Right atrium auricular region (tissue), 2 donors: ENCODE measurements around the gene GOT1. TPM values are rescaled to one million over a fixed set of nuclear protein-coding genes. Genes with fewer than 3 reads are reported as not detected.

Experiments used
- DNase-seq: peaks from one replicate; pipeline ENCODE4 v3.0.0-alpha.2; 2019; ENCODE audit warnings: low spot score
- H3K27ac ChIP-seq, 2 donors: fragments of 200-600 bp; sonication (generic); 1 replicate in 1 of 2; 2 replicates in 1 of 2; pipeline ENCODE4 v1.5.1; 2016 to 2019
- H3K27me3 ChIP-seq, 2 donors: fragments of 200-600 bp; sonication (generic); one replicate each; pipeline versions ENCODE4 v1.5.1 to v1.6.0; 2017 to 2019
- H3K36me3 ChIP-seq: fragments of 200-600 bp; sonication (generic); one replicate; pipeline ENCODE4 v1.5.1; 2016
- H3K4me1 ChIP-seq, 2 donors: fragments of 200-600 bp; sonication (generic); one replicate each; pipeline versions ENCODE4 v1.5.1 to v1.6.0; 2017 to 2019
- H3K4me3 ChIP-seq, 2 donors: fragments of 200-600 bp; sonication (generic); 1 replicate in 1 of 2; 2 replicates in 1 of 2; pipeline ENCODE4 v1.5.1; 2017 to 2019; ENCODE audit warnings: mild to moderate bottlenecking in 1 of 2, moderate library complexity in 1 of 2
- H3K9me3 ChIP-seq, 2 donors: fragments of 200-600 bp; sonication (generic); one replicate each; pipeline ENCODE4 v1.5.1; 2019
- total RNA-seq, 2 donors: library from RNA; depleted of rRNA; stranded (reverse); fragments of >200 nt; gene quantifications; one replicate each; pipeline ENCODE4 v1.1.0, GENCODE V29; 2016
- TF ChIP-seq, protein P1 (sequence below), 2 donors: fragments of 200-600 bp; sonication (generic); IDR thresholded peaks; one replicate each; pipeline ENCODE4 v1.5.1; 2019; ENCODE audit warnings: antibody characterized with exemption in 2 of 2

GOT1 gene
- total RNA-seq, 2 donors from 2014 or later: 289 to 443 TPM

DNA sequence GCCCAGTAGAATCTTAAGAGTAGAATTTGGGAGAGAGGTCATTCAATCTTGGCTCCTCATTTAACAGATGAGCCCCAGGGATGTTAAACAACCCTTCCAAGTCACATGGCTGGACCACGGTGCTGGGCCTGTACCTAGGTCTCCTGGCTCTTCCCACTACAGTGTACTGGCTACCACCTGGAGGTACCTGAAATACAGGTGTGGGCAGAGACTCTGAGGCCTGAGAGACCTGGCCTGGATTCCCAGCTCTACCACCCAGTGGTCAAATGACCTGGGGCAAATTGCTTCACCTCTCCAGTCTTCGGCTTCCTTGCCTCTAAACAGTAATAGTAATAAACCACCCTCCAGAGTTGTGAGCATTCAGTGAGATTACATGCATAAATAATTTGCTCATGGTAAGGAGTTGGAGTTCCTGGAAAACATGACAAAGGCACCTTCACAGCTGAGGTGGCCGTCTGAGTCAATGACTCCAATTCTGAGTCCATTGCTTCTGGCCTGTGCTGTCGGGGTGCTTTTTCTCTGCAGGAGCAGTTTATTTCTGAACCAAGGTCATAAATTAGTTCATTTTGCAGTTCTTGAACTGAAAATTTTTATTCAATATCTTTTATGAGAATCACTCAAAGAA is 2.7 kb downstream of the GOT1 start:
- peak overlapping the region in 1 of 2 donors; percentile 18 for H3K27ac ChIP-seq
- peaks cover 33% of the 10 kb centered on the region for H3K36me3 ChIP-seq
- peaks cover 0 to 39% of the 10 kb centered on the region in 2 donors for H3K4me1 ChIP-seq
- no peaks in the 10 kb centered on the region for H3K9me3 ChIP-seq
- no peak for DNase-seq
- H3K27me3 ChIP-seq: no peaks in the 10 kb centered on the region
- TF ChIP-seq, protein P1, sequence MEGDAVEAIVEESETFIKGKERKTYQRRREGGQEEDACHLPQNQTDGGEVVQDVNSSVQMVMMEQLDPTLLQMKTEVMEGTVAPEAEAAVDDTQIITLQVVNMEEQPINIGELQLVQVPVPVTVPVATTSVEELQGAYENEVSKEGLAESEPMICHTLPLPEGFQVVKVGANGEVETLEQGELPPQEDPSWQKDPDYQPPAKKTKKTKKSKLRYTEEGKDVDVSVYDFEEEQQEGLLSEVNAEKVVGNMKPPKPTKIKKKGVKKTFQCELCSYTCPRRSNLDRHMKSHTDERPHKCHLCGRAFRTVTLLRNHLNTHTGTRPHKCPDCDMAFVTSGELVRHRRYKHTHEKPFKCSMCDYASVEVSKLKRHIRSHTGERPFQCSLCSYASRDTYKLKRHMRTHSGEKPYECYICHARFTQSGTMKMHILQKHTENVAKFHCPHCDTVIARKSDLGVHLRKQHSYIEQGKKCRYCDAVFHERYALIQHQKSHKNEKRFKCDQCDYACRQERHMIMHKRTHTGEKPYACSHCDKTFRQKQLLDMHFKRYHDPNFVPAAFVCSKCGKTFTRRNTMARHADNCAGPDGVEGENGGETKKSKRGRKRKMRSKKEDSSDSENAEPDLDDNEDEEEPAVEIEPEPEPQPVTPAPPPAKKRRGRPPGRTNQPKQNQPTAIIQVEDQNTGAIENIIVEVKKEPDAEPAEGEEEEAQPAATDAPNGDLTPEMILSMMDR (IDR thresholded peaks at IDR 0.05): no peak
- H3K4me3 ChIP-seq: peak overlapping the region in 1 of 2 donors; percentile 89

DNA sequence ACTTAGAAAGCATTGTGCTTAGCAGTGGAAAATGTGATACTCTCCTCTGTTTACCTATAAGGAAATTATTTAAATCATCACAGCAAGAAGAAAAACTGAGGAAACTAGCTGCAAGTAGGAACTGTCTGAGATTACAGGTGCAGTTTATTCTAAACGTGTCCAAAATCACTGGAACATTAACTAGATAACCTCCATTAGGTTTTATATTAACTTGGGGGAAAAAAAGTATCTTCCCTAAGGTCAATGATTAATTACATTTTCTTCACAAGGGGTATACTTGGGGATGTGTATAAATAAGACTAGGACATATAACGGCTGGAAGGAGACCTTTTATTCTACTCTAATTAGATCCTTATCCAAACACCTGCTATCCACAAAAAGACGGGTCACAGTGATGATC is 3.7 kb downstream of the GOT1 start:
- no peak for DNase-seq
- Histone ChIP-seq H3K4me1 (peaks cover 0 to 31% of the 10 kb centered on the region in 2 donors), H3K4me3 (no peak overlapping the region), H3K27ac (no peak overlapping the region), H3K27me3 (no peaks in the 10 kb centered on the region), H3K9me3 (no peaks in the 10 kb centered on the region), H3K36me3 (peaks cover 33% of the 10 kb centered on the region)
- TF ChIP-seq, protein P1 (IDR thresholded peaks at IDR 0.05): no peak

DNA sequence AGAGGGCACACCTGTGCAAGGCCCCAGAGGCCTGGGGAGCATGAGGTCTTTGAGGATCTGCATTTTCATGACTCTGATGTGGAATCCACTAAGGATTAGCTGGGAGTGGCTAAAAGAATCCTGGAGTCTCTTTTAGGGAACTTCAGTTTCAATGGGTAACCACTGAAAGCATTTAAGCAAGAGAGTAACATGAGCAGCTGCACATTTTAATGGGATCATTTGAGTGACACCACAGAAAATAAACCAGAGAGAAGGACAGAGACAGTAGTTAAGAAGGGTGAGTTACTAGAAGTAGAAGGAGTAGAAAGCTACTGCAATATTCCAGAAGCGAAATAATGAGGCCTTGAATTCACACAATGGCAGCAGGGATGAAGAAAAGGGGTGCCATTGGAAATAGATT is 5.2 kb downstream of the GOT1 start:
- Histone ChIP-seq H3K27me3 (no peaks in the 10 kb centered on the region), H3K27ac (no peak overlapping the region), H3K4me3 (no peak overlapping the region), H3K4me1 (peaks cover 0 to 26% of the 10 kb centered on the region in 2 donors), H3K9me3 (no peaks in the 10 kb centered on the region), H3K36me3 (peaks cover 39% of the 10 kb centered on the region)
- TF ChIP-seq, protein P1 (IDR thresholded peaks at IDR 0.05): no peak
- no peak for DNase-seq

DNA sequence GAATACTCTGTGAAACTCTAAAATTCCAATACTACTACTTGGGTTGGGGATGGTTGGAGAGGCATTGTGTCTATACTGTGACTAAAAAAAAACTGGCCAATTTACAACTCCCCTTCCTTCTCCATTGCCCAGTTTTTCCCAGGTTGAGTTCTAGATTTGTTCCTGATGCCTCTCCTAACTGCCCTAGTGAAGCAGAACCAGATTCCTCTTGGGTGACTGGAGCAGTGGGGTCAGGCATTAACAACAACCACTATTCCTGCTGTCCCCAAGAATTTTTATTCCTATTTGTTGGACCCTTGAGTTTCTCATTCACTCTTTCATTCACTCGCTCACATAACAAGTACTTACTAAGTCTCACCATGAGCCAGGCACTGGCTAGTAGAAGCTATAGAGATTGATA is 5.8 kb downstream of the GOT1 start:
- TF ChIP-seq, protein P1 (IDR thresholded peaks at IDR 0.05): no peak
- peaks cover 0 to 22% of the 10 kb centered on the region in 2 donors for H3K4me1 ChIP-seq
- no peaks in the 10 kb centered on the region for H3K27me3 ChIP-seq
- H3K36me3 ChIP-seq: peaks cover 45% of the 10 kb centered on the region
- no peak for DNase-seq
- H3K4me3 ChIP-seq: no peak overlapping the region
- no peak overlapping the region for H3K27ac ChIP-seq
- no peaks in the 10 kb centered on the region for H3K9me3 ChIP-seq

DNA sequence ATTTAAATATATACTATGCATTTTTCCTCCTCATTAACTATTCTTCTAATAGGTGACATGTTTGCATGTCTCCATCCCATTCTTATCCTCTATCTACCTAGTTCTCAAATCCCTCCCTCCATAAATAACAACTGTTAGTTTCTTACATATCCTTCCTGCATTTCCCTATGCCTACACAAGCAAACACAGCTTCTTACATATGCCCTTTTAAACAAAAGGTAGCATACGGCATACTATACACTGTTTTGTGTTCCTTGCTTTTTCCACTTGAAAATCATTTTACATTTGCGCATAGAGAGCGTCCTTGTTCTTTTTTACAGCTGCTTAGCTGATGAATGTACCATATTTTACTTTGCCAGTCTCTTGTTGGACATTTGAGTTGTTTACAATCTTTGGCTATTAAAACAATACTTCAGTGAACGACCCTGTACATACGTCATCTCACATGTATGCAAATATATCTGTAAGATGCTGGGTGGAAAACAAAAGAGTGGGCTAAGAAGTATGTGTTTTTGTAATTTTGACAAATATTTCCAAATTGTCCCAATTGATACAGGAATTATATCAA is 7.8 kb downstream of the GOT1 start:
- DNase-seq: no peak
- TF ChIP-seq, protein P1 (IDR thresholded peaks at IDR 0.05): no peak
- Histone ChIP-seq H3K27me3 (no peaks in the 10 kb centered on the region), H3K4me1 (peaks cover 0 to 26% of the 10 kb centered on the region in 2 donors), H3K4me3 (no peak overlapping the region), H3K27ac (no peak overlapping the region), H3K9me3 (no peaks in the 10 kb centered on the region), H3K36me3 (peaks cover 57% of the 10 kb centered on the region)
